GM12891 (cell line): ENCODE results near the gene GPR87.

Source experiments
- POLR2A ChIP-seq: IDR thresholded peaks from 2 replicates; pipeline ENCODE4 v1.6.1; 2011; ENCODE audit warnings: low read depth, low read length, control low read depth
- POLR2AphosphoS5 ChIP-seq: IDR thresholded peaks from 2 replicates; pipeline ENCODE4 v1.6.1; 2011; ENCODE audit warnings: low read depth, low read length, control low read depth
- POU2F2 ChIP-seq: IDR thresholded peaks from 2 replicates; pipeline ENCODE4 v1.6.1; 2011; ENCODE audit warnings: low read depth, mild to moderate bottlenecking, control low read depth, low read length, moderate library complexity
- SPI1 ChIP-seq: IDR thresholded peaks from 2 replicates; pipeline ENCODE4 v1.6.1; 2011; ENCODE audit warnings: low read depth, low read length, control low read depth
- TAF1 ChIP-seq: IDR thresholded peaks from 2 replicates; pipeline ENCODE4 v1.6.1; 2011; ENCODE audit warnings: low read depth, low read length, control low read depth

DNA sequence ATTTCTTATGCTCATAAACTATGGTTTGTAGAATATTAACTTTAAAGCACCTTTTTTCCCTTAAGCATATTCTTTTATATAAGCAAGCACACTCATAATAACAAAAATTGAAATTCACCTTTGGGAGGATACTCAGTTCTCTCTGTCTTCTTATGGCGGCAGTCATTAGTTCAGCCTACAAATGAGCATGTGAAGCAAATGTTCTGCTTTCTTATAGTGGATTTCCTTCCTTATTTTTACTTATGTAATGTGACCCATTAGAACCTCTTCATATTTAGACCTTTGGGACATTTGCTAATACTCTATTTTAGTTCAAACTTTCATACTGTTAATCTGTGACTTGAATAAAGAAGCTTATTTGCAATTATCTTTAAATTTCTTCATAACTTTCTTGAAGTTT lies 12.7 kb upstream of the GPR87 start, which contains the start of gene P2RY13:
- no peak for TF ChIP-seq POLR2AphosphoS5
- no peak for TF ChIP-seq POLR2A
- no peak for TF ChIP-seq SPI1
- TF ChIP-seq TAF1: no peak
- no peak for TF ChIP-seq POU2F2
